H1 (cell line): ENCODE measurements around the gene RPS19. TPM values are rescaled to one million over a fixed set of nuclear protein-coding genes. Genes with fewer than 3 reads are reported as not detected.

Source experiments
- CTCF ChIA-PET: fragments of 300-600 bp; sonication (Branson Sonifier 250); formaldehyde crosslinking; loops from one replicate; lab custom pipeline; 2021; ENCODE audit not compliant: partially characterized antibody; lab: Charles Lee
- POLR2A ChIA-PET: fragments of 300-600 bp; sonication (Branson Sonifier 250); formaldehyde crosslinking; loops from one replicate; lab custom pipeline; 2021; ENCODE audit warnings: inconsistent platforms; ENCODE audit not compliant: partially characterized antibody; lab: Charles Lee
- DNase-seq, 2 experiments: peaks; one replicate each; pipeline versions ENCODE4 v3.0.0 to v3.0.0-alpha.2; 2010 to 2022; ENCODE audit warnings: low spot score in 2 of 2, low read depth in 1 of 2, mixed read lengths in 1 of 2
- FAIRE-seq: peaks from 2 replicates; lab custom pipeline; 2011; peaks lifted over from hg19 to GRCh38; lab: Jason Lieb, UNC
- H2AFZ ChIP-seq: 2 replicates; pipeline ENCODE4 v1.8.1; 2012; ENCODE audit warnings: low read length, inconsistent platforms
- H2AK5ac ChIP-seq: 2 replicates; pipeline ENCODE4 v1.6.1; 2013; ENCODE audit warnings: low read depth, low read length
- H2BK120ac ChIP-seq: replicated peaks from 2 replicates; pipeline ENCODE3; 2013; ENCODE audit warnings: low read depth, low read length, inconsistent platforms
- H2BK12ac ChIP-seq: 2 replicates; pipeline ENCODE4 v1.6.1; 2013; ENCODE audit warnings: low read depth, low read length
- H2BK15ac ChIP-seq: 2 replicates; pipeline ENCODE4 v1.6.1; 2013; ENCODE audit warnings: low read length
- H2BK20ac ChIP-seq: 2 replicates; pipeline ENCODE4 v1.6.1; 2013; ENCODE audit warnings: low read length
- H2BK5ac ChIP-seq: 2 replicates; pipeline ENCODE4 v1.6.1; 2013; ENCODE audit warnings: low read depth, low read length
- H3K14ac ChIP-seq: 2 replicates; pipeline ENCODE4 v1.6.1; 2013; ENCODE audit warnings: inconsistent platforms; ENCODE audit not compliant: insufficient read length
- H3K18ac ChIP-seq: 2 replicates; pipeline ENCODE4 v1.6.1; 2013; ENCODE audit warnings: low read length; ENCODE audit errors: extremely low read depth
- H3K23ac ChIP-seq: 2 replicates; pipeline ENCODE4 v1.6.1; 2013; ENCODE audit warnings: inconsistent platforms; ENCODE audit not compliant: insufficient read length
- H3K23me2 ChIP-seq: 2 replicates; pipeline ENCODE4 v1.6.1; 2013; ENCODE audit warnings: low read depth, low read length
- H3K27ac ChIP-seq: 2 replicates; pipeline ENCODE4 v1.6.1; 2011; ENCODE audit warnings: low read depth, low read length, inconsistent platforms
- H3K27me3 ChIP-seq, 4 experiments: replicated peaks in 1 of 4; 1 replicate in 1 of 4; 2 replicates in 3 of 4; pipeline versions ENCODE4 v1.6.1 to v1.8.1; 2011 to 2013; ENCODE audit warnings: low read length in 3 of 4, mild to moderate bottlenecking in 3 of 4, inconsistent platforms in 2 of 4, mixed read lengths in 2 of 4, moderate library complexity in 1 of 4; ENCODE audit not compliant: control insufficient read depth in 3 of 4, insufficient read depth in 3 of 4; ENCODE audit errors: extremely low read depth in 1 of 4
- H3K36me3 ChIP-seq, 4 experiments: 2 replicates each; pipeline versions ENCODE4 v1.6.1 to v1.8.1; 2011 to 2013; ENCODE audit warnings: mild to moderate bottlenecking in 4 of 4, low read length in 3 of 4, moderate library complexity in 2 of 4, control low read depth in 1 of 4, inconsistent platforms in 1 of 4; ENCODE audit not compliant: insufficient read depth in 4 of 4, control insufficient read depth in 2 of 4
- H3K4ac ChIP-seq: replicated peaks from 2 replicates; pipeline ENCODE3; 2013; ENCODE audit warnings: low read length, low read depth, mixed read lengths, inconsistent platforms; ENCODE audit not compliant: insufficient read length
- H3K4me1 ChIP-seq, 4 experiments: replicated peaks in 1 of 4; 1 replicate in 1 of 4; 2 replicates in 3 of 4; pipeline versions ENCODE4 v1.6.1 to v1.8.1; 2011 to 2013; ENCODE audit warnings: low read length in 3 of 4, inconsistent platforms in 2 of 4, mixed read lengths in 1 of 4; ENCODE audit not compliant: insufficient read depth in 4 of 4, control insufficient read depth in 3 of 4
- H3K4me2 ChIP-seq, 2 experiments: 2 replicates each; pipeline versions ENCODE4 v1.6.1 to v1.8.1; 2011 to 2013; ENCODE audit warnings: low read depth in 2 of 2, low read length in 2 of 2, control low read depth in 1 of 2, inconsistent platforms in 1 of 2, mild to moderate bottlenecking in 1 of 2; ENCODE audit not compliant: insufficient read depth in 1 of 2
- H3K4me3 ChIP-seq, 4 experiments: fragments of 200-600, 300-600 bp in 1 of 4; sonication (generic), shearing (Covaris generic), sonication (Bioruptor Twin) in 1 of 4; 2 replicates each; pipeline versions ENCODE4 v1.5.1 to v1.8.1; 2011 to 2016; ENCODE audit warnings: low read length in 4 of 4, low read depth in 3 of 4, control low read depth in 2 of 4, inconsistent platforms in 2 of 4, mild to moderate bottlenecking in 2 of 4, mixed read lengths in 1 of 4, moderate library complexity in 1 of 4; ENCODE audit not compliant: insufficient read depth in 2 of 4; ENCODE audit errors: extremely low read depth in 1 of 4
- H3K56ac ChIP-seq: replicated peaks from 2 replicates; pipeline ENCODE3; 2013; ENCODE audit warnings: low read depth, mild to moderate bottlenecking, mixed read lengths, low read length, inconsistent platforms; ENCODE audit not compliant: insufficient read length
- H3K79me1 ChIP-seq: 2 replicates; pipeline ENCODE4 v1.6.1; 2013; ENCODE audit warnings: low read depth, low read length, control low read depth
- H3K79me2 ChIP-seq, 2 experiments: 2 replicates each; pipeline versions ENCODE4 v1.6.1 to v1.8.1; 2012 to 2013; ENCODE audit warnings: low read length in 2 of 2, mild to moderate bottlenecking in 2 of 2, inconsistent platforms in 1 of 2; ENCODE audit not compliant: insufficient read depth in 2 of 2, control insufficient read depth in 1 of 2
- H3K9ac ChIP-seq, 4 experiments: replicated peaks in 1 of 4; 1 replicate in 1 of 4; 2 replicates in 3 of 4; pipeline versions ENCODE4 v1.6.1 to v1.8.1; 2011 to 2013; ENCODE audit warnings: low read depth in 3 of 4, low read length in 3 of 4, control low read depth in 2 of 4, mild to moderate bottlenecking in 2 of 4, moderate library complexity in 2 of 4, inconsistent platforms in 1 of 4; ENCODE audit errors: extremely low read depth in 1 of 4
- H3K9me3 ChIP-seq, 2 experiments: 2 replicates each; pipeline versions ENCODE4 v1.6.1 to v1.8.1; 2012 to 2013; ENCODE audit warnings: mild to moderate bottlenecking in 2 of 2, moderate library complexity in 2 of 2, control low read depth in 1 of 2, inconsistent platforms in 1 of 2, low read depth in 1 of 2, low read length in 1 of 2, mixed read lengths in 1 of 2; ENCODE audit not compliant: insufficient read depth in 2 of 2
- H4K20me1 ChIP-seq, 2 experiments: replicated peaks in 1 of 2; 2 replicates each; pipeline versions ENCODE3 to v1.8.1; 2011 to 2013; ENCODE audit warnings: inconsistent platforms in 2 of 2, low read length in 2 of 2, mild to moderate bottlenecking in 1 of 2; ENCODE audit not compliant: insufficient read depth in 2 of 2, control insufficient read depth in 1 of 2
- H4K5ac ChIP-seq: 2 replicates; pipeline ENCODE4 v1.6.1; 2013; ENCODE audit warnings: low read length, low read depth, mixed read lengths, inconsistent platforms; ENCODE audit not compliant: insufficient read length
- H4K8ac ChIP-seq: 2 replicates; pipeline ENCODE4 v1.8.0; 2013; ENCODE audit warnings: mild to moderate bottlenecking, moderate library complexity, low read length, inconsistent platforms; ENCODE audit not compliant: insufficient read depth; ENCODE audit errors: extremely low read depth
- H4K91ac ChIP-seq: replicated peaks from 2 replicates; pipeline ENCODE3; 2013; ENCODE audit warnings: low read length, mixed read lengths, inconsistent platforms; ENCODE audit not compliant: insufficient read length
- CTBP2 ChIP-seq: IDR thresholded peaks from 2 replicates; pipeline ENCODE4 v1.7.0; 2011; ENCODE audit warnings: borderline replicate concordance, mild to moderate bottlenecking, moderate library complexity, mixed read lengths, low read length; ENCODE audit not compliant: insufficient read depth, insufficient read length
- EGR1 ChIP-seq: IDR thresholded peaks from 2 replicates; pipeline ENCODE4 v1.6.1; 2011; ENCODE audit warnings: low read depth, low read length, borderline replicate concordance
- GABPA ChIP-seq: IDR thresholded peaks from 2 replicates; pipeline ENCODE4 v1.6.1; 2011; ENCODE audit warnings: mild to moderate bottlenecking, low read length, moderate library complexity, borderline replicate concordance; ENCODE audit not compliant: insufficient read depth
- SRF ChIP-seq: IDR thresholded peaks from 2 replicates; pipeline ENCODE4 v1.6.1; 2011; ENCODE audit warnings: mild to moderate bottlenecking, low read depth, low read length, moderate library complexity
- WGBS, 2 experiments: shearing (Covaris generic) in 1 of 2; methylation state at CpG; one replicate each; pipeline versions ENCODE4 v1.1.6 to v1.1.7; 2013 to 2015; ENCODE audit warnings: low lambda C conversion rate in 2 of 2, mixed read lengths in 2 of 2, inconsistent platforms in 1 of 2, low coverage in 1 of 2, missing lambda C conversion rate in 1 of 2; ENCODE audit not compliant: insufficient replicate concordance in 2 of 2, insufficient coverage in 1 of 2, insufficient read length in 1 of 2; ENCODE audit errors: extremely low coverage in 1 of 2, missing lambda C conversion rate in 1 of 2; 5-methylcytosine and 5-hydroxymethylcytosine counted together
- polyA plus RNA-seq, 7 experiments: library from polyadenylated mRNA; depleted of rRNA in 3 of 7; stranded (reverse) in 5 of 7; unstranded in 2 of 7; fragments of >200 nt in 5 of 7; fragments of 200-250 nt in 2 of 7; gene quantifications; 1 replicate in 5 of 7; 2 replicates in 1 of 7; 4 replicates in 1 of 7; pipeline versions ENCODE4 v1.2.1 to v1.2.3, GENCODE V29; 2011 to 2013; ENCODE audit warnings: missing spikeins in 2 of 7, mixed read lengths in 2 of 7
- total RNA-seq: library from RNA; stranded (reverse); fragmentation: NEBNext Ultra II Directional; extraction: Animal tissue kit (Norgen Biotek cat#: 25700); gene quantifications from 2 replicates; pipeline ENCODE4 v1.2.1, GENCODE V29; 2021

RPS19 gene
- total and polyA plus RNA-seq, 2 of the 8 experiments (the other 6 are each of a cell fraction or from before 2014, with no cell fraction given) = 2,817 to 5,751 TPM

DNA sequence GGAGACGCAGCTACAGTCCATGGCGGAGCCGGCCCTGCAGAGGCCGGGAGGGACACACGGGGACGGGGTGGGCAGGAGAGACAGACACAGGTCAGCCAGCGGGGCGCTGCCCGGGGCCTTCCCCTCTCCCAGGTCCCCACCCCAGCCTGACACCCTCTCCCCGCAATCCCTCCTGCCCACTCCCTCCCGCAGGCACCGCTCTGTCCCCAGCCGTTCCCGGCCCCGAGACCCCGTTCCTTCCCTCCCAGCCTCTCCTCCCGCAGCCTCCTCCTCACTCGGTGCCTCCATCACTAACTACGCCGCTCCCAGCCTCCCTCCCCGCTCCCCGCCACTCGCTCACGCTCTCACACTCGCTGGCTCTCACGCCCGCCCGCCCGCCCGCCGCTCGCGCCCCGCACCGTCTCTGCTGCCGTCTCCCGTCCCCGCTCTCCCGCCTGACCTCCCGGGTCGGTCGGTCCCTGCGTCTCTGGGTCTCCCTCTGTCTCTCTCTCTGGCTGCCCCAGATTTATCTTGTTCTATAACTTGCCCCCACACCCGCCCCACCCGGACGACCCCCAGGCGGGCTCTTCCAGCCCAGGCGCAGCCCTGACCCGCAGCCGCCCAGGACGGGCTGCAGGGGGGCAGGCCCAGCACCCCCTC is 53.0 kb downstream of the RPS19 start:
- FAIRE-seq (no peak), DNase-seq (no peak)
- Histone ChIP-seq H4K91ac (no peak overlapping the region), H3K14ac (no peak overlapping the region), H2BK12ac (0 out of 2 replicates have a peak overlapping the region, but pooled peaks have one; percentile 50), H3K36me3 (no peaks in the 10 kb centered on the region), H4K5ac (no peak overlapping the region), H2BK120ac (no peak overlapping the region), H3K79me2 (no peaks in the 10 kb centered on the region), H3K9ac (no peak overlapping the region), H2AK5ac (no peak overlapping the region), H3K27me3 (peaks cover 57 to 87% (median 83%) of the 10 kb centered on the region in 4 experiments), H3K23ac (no peak overlapping the region), H3K4ac (no peak overlapping the region), H3K23me2 (peaks cover 10% of the 10 kb centered on the region; the same call in 1 of the 2 replicates), H2BK15ac (no peak overlapping the region), H3K4me1 (peaks cover 0 to 23% (median 5%) of the 10 kb centered on the region in 4 experiments; a peak in 5 of 7 replicates), H2AFZ (no peak overlapping the region), H3K4me2 (peak overlapping the region; percentile 54 to 87), H4K8ac (no peak overlapping the region), H4K20me1 (peaks cover 9 to 36% of the 10 kb centered on the region in 2 experiments), H3K27ac (no peak overlapping the region), H3K79me1 (peaks cover 2% of the 10 kb centered on the region), H2BK20ac (no peak overlapping the region), H3K9me3 (no peaks in the 10 kb centered on the region), H3K4me3 (peak overlapping the region; percentile 16 to 52 (median 41); a peak in 7 of 8 replicates), H3K56ac (no peak overlapping the region), H3K18ac (no peak overlapping the region), H2BK5ac (no peak overlapping the region)
- CTCF ChIA-PET = no interaction called here
- POLR2A ChIA-PET = interaction anchor here (1.0 to 13.1 kb wide), 7 partner anchors 9 to 84 kb away, joined by 3 to 167 read pairs (median 8); partner anchors contain the start of gene ERFL
- WGBS, 2 experiments = no CpG with 5 or more reads among the region's 51 CpGs
- TF ChIP-seq EGR1 (peak; percentile 64; the same call in 1 of the 2 replicates), CTBP2 (peak; percentile 70), SRF (no peak), GABPA (no peak)
